ENCODE results near the gene SCFD2.
"Not testable (repeated sequence)": the region's sequence is repeated elsewhere in the genome, so short reads cannot be mapped to it uniquely, and the experiment has no call there.

Gene SCFD2

DNA sequence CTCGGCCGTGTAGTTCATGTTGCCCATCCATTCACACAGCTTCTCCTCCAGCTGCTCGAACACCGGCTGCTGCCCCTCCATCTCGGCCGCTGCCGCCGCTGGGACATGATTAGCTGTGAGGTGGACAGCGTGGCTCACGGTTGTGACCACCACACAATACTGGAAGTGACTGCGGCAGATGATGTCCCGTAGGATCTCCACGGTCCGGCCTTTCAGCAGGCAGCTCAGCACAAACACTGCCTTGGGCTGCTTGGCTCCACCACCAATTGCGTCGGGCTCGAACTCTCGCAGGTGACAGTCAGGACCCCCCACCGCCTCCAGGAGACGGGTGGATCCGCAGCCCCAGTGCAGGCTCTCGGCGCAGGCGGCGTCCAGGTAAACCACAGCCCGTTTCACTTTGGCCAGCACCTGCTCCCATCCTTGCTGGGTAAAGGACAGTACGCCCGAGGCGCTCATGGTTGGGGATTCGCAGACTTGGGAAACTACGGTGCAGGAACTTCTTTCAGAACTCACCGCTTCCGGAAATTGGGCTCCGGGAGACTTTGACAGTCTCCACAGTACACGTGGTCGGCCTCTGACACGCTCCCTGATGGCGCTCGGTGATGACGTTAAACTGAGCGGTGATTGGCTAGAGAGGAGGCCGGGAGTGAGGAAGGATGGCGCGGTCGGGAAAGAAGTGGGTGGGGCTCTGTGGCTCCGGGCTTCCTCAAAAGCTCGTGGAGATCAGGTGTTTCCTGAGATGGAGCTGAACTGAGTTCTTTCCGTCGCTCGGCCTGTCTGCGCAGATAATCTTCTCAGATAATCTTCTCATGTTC, at the start of gene SCFD2:
Gene SCFD2, minus strand, starts transcription at position 576 of the 815 bp plus-strand sequence.
- peak; percentile 98 for DNase-seq

DNA sequence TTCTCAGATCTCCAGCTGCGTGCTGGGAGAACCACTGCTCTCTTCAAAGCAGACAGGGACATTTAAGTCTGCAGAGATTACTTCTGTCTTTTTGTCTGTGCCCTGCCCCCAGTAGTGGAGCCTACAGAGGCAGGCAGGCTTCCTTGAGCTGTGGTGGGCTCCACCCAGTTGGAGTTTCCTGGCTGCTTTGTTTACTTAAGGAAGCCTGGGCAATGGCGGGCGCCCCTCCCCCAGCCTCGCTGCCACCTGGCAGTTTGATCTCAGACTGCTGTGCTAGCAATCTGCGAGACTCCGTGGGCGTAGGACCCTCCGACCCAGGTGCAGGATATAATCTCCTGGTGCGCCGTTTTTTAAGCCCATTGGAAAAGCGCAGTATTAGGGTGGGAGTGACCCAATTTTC, 43.6 kb upstream of the SCFD2 start:
- not testable (repeated sequence) for DNase-seq

DNA sequence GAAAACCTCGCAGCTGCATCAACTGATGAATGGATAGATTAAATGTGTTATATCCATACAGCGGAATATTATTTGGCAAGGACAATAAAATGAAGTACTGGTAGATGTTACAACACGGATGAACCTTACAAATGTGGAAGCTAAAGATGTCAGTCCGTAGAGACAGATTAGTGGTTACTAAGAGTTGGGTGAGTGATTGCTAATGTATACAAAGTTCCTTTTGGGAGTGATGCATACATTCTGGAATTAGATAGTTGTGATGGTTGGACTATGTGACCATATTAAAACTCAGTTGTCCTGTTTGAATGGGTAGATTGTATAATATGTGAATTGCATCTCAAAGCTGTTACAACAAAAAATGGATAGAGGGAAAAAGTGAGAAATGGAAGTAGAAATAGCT, 14.4 kb upstream of the SCFD2 start:
- peak; percentile 42 for DNase-seq

DNA sequence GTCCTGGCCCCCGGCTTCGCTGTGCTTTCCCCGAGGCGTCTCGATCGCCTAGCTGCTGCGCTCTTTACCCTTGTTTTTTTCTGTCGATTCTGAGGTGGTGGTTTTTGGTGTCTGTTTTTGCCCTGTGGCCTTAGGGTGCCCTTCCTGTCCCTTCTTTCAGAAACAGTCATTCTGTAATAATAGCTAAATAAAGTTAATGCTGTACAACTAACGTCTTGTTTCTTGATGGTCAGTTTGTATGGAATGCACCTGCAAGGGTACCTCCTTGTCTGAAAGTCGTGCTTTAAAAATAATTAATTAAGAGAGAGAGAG, 12.3 kb upstream of the SCFD2 start:
- no peak for DNase-seq

DNA sequence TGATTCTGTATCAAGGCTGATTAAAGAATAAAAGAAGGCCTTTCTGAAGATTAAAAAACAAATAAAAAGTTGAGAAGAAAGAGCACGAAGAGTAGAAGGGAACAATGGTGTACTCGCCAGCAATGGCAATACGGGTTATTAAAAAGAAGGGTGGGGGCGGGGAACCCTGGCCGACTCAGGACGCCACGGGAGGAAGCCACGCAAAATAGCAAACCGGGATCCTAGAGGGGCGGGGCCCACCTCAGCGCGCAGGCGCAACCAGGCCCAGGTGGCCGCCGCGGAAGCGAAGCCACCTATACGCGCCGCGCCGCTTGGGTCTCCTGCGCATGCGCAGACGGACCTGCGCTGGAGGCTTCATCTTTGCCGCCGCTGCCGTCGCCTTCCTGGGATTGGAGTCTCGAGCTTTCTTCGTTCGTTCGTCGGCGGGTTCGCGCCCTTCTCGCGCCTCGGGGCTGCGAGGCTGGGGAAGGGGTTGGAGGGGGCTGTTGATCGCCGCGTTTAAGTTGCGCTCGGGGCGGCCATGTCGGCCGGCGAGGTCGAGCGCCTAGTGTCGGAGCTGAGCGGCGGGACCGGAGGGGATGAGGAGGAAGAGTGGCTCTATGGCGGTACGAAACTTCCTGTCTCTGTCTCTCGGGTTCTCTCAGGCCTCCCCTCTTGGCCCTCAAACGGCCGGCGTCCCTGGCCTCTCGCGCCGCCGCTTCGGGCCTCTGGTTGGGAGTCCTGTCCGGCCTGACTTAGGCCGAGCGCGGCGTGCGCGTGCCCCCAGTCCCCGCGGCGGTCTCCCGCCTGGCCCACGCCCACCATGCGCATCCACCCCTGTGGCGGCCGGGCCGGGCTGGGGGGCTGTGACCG, 11.7 kb upstream of the SCFD2 start, which contains the start of gene FIP1L1:
Gene FIP1L1, plus strand, starts transcription at position 323 of the 852 bp plus-strand sequence. Its CDS starts 198 bp downstream, at position 521.
- DNase-seq = peak; percentile 90

DNA sequence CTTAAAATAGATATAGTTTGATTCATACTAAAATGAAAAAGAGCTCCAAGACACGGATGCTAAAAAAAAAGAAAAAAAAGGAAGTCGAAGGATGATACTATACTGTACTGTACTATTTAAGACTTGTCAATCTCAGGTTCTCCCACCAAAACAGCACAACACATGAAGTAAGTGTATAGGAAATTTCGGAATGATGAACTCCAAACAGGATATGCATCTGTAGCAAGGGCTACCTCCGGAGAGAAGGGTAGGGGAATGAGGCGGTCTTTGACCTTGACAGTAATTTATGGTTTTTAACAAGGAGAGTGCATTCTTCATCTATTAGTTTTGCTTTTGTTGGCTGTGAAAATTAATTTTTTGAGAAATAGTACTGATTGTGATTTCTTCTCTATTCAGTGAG, 11.0 kb upstream of the SCFD2 start:
- no peak for DNase-seq

DNA sequence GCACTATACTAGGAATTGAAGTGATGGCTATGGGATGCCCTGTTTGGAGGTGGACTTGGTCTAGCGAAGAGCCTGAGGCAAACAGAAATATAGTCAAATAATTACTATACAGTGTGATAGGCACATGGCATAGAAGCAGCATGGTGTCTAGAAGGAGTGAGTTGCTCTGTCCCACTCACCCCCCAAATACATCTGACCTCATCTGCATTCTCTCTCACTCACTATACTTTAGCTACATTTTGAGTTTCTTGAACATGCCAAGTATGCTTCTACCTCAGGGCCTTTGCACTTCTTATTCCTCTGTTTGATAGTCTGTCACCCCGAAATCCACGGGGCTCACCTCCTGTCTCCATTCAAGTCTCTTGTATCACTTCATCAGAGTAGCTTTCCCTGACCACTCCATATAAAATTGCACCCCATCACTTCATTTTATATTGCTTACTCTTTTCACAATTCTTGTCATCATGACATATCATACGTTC, 9.0 kb upstream of the SCFD2 start:
- DNase-seq = no peak

DNA sequence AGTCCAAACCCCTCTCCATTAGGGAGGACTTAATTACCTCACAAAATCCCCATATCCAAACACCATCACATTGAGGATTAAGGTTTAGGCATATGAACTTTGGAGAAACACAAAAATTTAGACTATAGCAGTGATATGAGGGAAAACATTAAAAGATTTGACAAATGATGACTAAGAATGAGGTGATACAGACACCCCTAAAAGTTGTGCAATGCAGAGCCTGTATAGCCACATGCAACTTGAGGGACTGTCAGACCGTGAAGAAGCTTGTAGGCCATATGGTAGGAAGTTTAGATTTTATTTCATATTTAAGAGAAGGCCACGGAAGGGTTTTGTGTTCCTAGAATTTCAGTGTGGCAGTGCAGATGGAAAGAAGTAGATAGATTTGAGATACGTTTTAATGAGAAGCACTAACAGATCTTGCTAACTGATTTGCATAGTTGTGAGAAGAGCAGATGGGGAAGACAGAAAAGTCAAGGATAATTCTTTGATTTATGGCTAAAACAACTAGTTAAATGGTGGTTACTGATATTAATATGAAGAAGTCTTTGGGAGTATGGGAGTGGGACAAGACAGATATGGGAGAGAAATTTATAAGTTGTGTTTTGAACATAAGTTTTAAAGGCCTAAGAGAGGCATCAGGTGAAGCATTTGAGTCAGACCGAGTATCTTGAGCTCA, 6.1 kb upstream of the SCFD2 start:
- DNase-seq = no peak

DNA sequence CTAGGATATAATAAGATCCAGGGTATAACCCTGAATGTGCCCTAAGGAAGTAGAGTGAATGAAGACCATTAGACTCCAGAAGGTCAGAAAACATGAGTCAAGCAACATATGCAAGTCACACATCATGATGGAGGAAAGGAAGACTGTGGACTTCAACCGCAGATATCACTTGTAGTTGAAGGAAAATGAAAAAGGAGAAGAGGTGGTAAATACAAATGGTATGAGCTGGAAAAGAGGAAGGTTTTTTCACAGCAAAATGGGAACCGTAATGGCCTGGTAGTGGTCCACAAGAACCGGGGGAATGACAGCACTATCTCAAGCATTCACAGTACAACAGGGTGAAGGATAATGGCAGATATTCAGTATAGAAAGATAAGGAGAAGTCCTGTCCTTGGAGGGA, 5.2 kb upstream of the SCFD2 start:
- DNase-seq = no peak

DNA sequence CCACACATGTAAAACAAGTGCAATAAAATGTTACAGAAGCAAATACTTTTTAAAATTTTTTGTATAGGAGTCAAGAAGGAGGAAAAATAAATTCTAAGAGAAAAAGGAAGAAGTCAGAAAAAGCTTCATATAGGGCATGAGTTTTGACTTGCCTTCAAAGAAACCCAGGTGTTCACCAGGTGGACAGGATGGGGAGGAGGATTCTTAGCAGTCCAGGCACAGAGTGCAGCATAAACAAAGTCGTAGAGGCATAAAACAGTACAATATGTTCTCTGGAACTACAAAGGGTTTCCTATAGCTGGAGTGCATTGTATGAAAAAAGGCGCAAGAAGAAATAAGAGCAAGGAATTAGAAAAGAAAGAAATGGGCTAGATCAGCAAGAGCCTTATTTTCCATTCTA, 1.9 kb upstream of the SCFD2 start:
- DNase-seq = no peak

DNA sequence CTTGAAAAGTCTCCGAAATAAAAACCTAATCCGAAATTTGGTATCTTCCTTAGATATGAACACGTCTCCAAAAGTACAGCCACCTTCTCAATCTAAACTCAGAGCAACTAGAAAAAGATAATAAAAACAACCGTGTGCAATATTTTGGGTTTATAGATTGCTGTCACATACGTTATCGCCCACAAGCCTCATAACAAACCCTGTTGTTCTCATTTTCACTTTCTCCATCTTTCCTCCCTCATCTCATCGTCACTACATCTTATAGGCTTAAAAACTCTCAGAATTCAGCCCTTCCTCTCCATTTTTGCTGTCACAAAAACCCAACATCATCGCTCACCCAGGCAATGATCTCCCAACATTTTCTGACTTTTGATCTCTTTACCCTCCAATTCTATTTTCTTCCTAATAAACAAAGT, 448 bp upstream of the SCFD2 start:
- DNase-seq = no peak

DNA sequence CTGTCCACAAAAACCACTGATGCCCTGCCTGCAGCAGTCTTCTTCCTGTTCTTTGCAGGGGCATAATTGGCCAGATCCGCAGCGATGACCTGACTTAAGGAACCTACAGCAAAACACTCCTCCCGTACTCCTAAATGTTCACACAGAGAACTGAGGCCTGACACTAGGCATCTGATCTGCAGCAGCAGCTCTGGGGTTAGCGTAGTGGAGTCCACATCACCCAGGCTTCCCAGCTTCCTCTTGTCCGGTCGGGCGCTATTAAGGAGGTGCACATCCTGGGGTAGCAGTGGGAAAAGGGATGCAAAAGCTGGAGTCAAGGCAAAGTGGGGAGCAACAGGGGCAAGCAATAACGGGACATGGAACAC, 758 bp downstream of the SCFD2 start:
- DNase-seq = peak; percentile 10

DNA sequence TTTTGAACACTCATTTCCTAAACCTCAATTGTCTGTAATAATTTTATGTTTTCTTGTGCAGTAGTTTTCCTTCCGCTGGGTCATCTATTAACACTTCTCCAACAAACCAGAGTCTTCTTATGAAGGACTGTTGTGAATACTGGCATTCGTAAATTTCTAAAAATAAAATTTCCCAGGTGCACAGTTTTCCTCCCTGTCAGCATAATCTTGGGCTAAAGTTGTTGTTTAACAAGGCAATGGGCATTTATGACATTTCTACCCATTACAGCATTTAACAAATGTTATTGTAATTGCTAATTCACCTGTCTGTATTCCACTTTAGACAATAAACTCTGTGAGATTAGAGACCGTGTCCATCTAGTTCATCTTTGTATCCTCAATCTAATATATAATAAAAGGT, 1.2 kb downstream of the SCFD2 start:
- no peak for DNase-seq

DNA sequence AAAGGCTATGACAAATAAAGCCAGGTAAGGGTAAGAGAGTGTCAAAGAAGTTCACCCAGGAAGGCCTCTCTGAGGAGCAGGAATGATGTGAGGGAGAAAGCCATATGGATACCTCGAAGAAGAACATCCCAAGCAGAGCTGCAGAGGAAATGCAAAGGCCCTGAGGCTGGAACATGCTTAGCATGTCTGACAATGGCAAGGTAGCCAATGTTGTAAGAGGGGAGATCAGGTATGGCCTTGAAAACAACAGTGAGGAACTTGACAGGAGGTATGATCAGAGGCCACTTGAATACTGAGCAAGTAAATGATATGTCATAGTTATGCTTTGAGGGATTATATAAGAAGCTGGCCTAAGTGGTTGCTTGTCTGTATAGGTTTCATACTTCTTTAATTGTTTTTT, 3.8 kb downstream of the SCFD2 start:
- DNase-seq = no peak

DNA sequence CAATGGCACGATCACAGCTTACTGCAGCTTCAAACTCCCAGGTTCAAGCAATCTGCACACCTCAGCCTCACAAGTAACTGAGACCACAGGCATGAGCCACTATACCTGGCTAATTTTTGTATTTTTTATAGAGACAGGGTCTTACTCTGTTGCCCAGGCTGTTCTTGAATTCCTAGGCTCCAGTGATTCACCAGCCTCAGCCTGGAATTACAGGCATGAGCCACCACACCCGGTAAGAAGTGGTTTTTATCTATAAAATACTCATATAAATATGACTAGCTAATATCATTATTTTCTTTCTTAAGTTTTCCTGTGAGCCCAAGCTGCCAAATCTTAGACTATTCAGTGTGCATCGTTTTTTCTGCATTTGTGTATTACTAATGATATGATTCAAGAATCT, 4.4 kb downstream of the SCFD2 start:
- peak; percentile 28 for DNase-seq

DNA sequence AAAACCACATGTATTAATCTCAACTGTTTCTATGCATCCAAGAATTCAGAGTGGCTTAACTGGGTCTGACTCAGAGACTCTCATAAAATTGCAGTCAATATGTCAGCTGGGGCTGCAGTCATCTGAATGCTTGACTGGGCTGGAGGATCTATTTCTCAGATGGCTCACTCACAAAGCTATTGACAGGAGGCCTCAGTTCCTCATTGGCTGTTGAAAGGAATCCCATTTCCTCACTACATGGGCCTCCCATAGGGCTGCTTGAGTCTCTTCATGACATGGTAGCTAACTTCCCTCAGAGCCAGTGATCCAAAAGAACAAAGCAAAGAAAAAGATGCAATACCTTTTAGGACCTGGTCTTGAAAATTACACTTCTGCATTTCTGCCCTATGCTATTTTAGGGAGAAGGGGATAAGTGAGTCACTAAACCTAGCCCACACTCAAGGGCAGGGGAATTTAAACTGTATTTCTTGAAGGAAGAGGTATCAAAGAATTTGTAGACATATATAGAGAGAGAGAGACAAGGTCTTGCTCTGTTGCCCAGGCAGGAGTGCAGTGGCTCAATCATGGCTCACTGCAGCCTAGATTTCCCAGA, 9.8 kb downstream of the SCFD2 start:
- peak; percentile 27 for DNase-seq

DNA sequence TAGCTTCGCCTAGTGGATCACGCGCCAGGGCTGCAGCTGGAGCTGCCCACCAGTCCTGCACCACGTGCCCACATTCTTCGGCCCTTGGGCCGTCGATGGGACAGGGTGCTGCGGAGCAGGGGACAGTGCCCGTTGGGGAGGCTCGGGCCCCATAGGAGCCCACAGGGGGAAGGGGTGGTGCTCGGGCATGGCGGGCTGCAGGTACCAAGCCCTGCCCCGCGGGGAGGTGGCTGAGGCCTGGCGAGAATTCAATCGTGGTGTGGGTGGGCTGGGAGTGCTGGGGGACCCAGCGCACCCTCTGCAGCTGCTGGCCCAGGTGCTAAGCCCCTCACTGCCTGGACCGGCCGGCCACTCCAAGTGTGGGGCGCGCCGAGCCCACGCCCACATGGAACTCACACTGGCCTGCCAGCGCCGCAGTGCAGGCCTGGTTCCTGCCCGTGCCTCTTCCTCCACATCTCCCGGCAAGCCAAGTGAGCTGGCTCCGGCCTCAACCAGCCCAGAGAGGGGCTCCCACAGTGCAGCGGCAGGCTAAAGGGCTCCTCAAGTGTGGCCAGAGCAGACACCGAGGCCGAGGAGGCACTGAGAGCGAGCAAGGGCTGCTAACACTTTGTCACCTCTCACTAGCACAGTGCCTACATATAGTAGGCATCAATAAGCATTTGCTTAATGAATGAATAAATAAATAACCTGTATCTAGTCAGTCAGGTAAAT, 11.7 kb downstream of the SCFD2 start:
- no peak for DNase-seq

DNA sequence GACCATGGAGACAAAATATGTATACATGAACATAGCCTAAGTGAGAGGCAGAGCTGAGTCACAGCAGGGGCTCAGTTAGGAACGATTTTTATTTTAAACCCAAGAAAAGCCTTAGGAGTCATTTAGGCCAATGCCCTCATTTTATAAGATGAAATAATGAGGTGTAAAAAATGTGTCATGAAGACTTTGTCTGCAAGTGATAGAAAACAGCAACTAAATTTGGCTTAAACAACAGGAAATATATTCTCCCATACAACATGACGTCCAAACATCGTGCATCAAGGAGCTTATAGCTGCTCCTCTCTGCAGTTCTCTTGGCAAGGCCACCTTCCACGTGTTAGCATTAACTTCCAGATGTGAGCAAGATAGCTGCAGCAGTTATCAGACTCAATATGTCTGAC, 16.8 kb downstream of the SCFD2 start:
- DNase-seq = peak; percentile 15

DNA sequence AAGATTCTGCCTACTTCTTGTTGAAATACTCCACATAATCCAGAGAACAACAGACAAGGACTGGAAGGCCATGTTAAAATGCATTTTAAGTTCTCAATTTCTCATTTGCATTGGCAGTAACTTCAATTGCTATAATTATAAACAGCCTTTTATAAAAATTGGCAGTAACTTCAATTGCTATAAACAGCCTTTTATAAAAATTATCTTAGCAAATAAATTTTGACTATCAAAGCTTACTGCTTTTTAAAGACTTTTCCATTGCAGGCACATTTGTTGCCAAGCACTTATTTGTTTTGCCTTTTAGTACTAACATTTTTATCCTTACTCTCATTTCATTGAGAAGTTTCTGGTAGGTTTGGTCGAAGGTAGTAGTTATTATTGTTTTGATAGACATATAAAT, 17.8 kb downstream of the SCFD2 start:
- no peak for DNase-seq

DNA sequence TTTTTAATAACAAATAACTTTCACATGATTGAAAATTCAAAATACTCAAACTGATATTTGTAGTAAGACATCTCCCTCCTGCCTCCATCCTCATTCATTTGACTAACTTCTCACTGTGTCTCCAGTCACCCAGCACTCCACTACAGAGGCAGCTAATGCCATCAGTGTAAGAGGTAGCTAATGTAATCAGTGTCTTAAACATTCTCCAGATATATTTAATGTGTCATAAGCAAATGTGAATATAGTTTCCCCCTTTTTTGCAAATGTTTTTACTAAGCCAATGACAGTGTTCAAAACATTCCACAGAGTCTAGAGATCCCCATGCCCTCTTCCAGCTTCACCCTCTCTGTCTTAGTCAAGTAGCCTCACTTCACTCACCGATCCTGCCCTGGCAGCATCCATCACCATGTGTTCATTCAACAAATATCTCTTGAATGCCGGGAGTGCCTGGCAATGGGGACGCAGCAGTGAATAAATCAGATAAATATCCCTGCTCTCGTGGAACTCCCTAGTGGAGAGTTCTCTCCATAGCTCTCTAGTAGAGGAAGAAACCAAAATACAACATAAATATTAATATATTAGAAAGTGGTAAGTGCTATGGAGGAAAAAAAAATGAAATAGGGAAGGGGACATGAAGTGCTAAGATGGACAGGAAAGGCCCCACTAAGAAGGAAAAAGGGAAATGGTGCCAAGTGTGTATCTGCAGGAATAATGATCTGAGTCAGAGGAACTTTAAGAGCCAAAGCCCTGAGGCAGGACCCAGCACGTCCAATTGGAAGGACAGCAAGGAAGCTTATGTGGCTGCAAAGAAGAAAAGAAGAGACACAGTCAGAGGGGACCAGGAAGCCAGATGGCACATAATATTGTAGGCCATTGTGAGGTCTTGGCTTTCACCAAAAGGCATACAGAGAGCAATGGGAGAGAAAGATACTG, 18.7 kb downstream of the SCFD2 start:
- peak; percentile 48 for DNase-seq

DNA sequence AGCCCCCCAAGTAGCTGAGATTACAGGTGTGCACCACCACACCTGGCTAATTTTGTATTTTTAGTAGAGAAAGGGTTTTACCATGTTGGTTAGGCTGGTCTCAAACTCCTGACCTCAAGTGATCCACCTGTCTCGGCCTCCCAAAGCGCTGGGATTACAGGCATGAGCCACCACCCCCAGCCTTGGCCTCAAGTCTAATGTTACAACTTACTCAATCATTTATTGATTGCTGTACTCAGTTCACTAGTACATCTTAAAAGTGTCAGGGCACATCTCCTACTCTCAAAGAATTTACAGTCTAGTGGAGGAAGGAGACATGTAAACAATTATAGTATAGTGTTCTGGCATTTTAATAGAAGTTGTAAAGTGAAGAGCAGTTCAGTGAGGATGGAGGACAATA, 19.5 kb downstream of the SCFD2 start:
- DNase-seq = not testable (repeated sequence)

All from fibroblast of skin of right quadriceps (primary cell).